GM12873 (cell line): ENCODE results near the gene COX10.

Experiments
- TF ChIP-seq, protein P1 (sequence below): IDR thresholded peaks from 2 replicates; pipeline ENCODE4 v1.5.1; 2012; ENCODE audit warnings: low read depth, mild to moderate bottlenecking, moderate library complexity, low read length, control low read depth; ENCODE audit not compliant: insufficient read depth; ENCODE audit errors: missing control alignments

Gene COX10

GRCh38 chr17:14046978-14047377, 22.3 kb upstream of the COX10 start:
- TF ChIP-seq, protein P1, sequence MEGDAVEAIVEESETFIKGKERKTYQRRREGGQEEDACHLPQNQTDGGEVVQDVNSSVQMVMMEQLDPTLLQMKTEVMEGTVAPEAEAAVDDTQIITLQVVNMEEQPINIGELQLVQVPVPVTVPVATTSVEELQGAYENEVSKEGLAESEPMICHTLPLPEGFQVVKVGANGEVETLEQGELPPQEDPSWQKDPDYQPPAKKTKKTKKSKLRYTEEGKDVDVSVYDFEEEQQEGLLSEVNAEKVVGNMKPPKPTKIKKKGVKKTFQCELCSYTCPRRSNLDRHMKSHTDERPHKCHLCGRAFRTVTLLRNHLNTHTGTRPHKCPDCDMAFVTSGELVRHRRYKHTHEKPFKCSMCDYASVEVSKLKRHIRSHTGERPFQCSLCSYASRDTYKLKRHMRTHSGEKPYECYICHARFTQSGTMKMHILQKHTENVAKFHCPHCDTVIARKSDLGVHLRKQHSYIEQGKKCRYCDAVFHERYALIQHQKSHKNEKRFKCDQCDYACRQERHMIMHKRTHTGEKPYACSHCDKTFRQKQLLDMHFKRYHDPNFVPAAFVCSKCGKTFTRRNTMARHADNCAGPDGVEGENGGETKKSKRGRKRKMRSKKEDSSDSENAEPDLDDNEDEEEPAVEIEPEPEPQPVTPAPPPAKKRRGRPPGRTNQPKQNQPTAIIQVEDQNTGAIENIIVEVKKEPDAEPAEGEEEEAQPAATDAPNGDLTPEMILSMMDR = no peak

GRCh38 chr17:14047591-14047990, 21.7 kb upstream of the COX10 start:
- TF ChIP-seq, protein P1 = no peak

GRCh38 chr17:14048169-14048568, 21.1 kb upstream of the COX10 start:
- TF ChIP-seq, protein P1 = peak; percentile 64

DNA sequence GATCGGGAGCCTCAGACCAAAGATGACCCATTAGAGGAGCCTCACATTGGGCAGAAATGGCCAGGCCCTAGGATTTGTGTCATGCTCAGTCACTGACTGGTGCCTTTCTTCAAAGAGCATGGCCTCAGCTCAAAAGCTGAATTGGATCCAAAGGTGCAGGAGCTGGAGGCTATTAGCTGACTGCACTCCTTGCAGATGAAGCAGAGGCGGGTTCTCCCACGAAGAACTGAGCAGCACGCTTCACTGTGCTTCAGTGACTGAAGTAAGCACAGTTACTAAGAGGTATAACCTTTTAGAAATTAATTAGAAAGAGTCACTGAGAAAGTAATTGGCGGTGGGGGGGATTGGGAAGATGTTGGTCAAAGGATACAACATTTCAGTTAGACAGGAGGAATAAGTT, 18.7 kb upstream of the COX10 start:
- TF ChIP-seq, protein P1 = no peak

- TF ChIP-seq, protein P1 = no peak
Observed at GRCh38 chr17:14051692-14052091, 17.6 kb upstream of the COX10 start.

GRCh38 chr17:14052886-14053615, 16.3 kb upstream of the COX10 start:
- TF ChIP-seq, protein P1 = no peak

DNA sequence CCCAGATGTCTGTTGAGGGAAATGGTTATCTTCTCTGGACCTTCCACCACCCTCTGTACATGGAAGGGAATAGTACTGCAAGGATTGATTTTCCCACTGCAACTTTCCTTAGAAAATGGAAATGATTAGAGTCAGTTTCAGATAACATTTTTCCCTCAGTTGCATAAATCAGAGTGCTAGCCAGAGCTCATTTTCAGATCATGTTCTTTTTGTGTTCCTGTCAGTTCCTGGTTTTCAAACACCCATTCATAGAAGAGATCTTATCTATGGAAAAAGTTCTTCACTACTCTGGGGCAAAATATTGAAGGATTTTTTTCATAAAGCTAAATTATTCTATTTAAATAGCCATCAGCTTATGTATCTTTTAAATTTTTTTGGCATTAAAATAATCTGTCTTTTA, 11.7 kb upstream of the COX10 start:
- TF ChIP-seq, protein P1 = no peak
